ENCODE data around the gene ZNRF4. TPM values are rescaled to one million over a fixed set of nuclear protein-coding genes. Genes with fewer than 3 reads are reported as not detected.

Gene ZNRF4
- total RNA-seq, 1 experiment from 2014 or later, result not detected

GRCh38 chr19:5463959-5464358 is 8.7 kb downstream of the ZNRF4 start:
- Mint-ChIP-seq H3K27me3 (ENCODE audit: insufficient read depth, unreplicated experiment) (no peaks in the 10 kb centered on the region), H3K9me3 (ENCODE audit: unreplicated experiment) (peaks cover 9% of the 10 kb centered on the region), H3K4me3 (ENCODE audit: unreplicated experiment) (peak overlapping the region; percentile 21), H3K27ac (ENCODE audit: unreplicated experiment) (peak overlapping the region; percentile 48), H3K4me1 (ENCODE audit: low read depth, unreplicated experiment) (peaks cover 29% of the 10 kb centered on the region), H3K36me3 (ENCODE audit: insufficient read depth, unreplicated experiment) (no peaks in the 10 kb centered on the region)
- POLR2A ChIA-PET, result no interaction called here
- intact Hi-C loops (cut with micrococcal nuclease; ENCODE audit: unreplicated experiment), result no loop called here
- no peak for TF ChIP-seq CTCF (IDR thresholded peaks at IDR 0.05; ENCODE audit: insufficient read depth in 1 of 2, low read depth in 1 of 2, low read length in 1 of 2, severe bottlenecking in 1 of 2, unreplicated experiment in 1 of 2)
- peak; percentile 69 to 72 for DNase-seq
- H3K9me3 ChIP-seq, result 0 out of 2 replicates have a peak, but pooled peaks cover 5% of the 10 kb centered on the region
- H3K4me3 ChIP-seq (ENCODE audit: low read depth, low read length), result no peak overlapping the region
- H3K27me3 ChIP-seq (replicated peaks; ENCODE audit: control insufficient read depth, insufficient read depth, low read length), result no peaks in the 10 kb centered on the region
- CTCF ChIA-PET, result no interaction called here
- no TSS peak for BruUV-seq (replicated peaks)
- H3K4me1 ChIP-seq, result peaks cover 26% of the 10 kb centered on the region
- no peaks in the 10 kb centered on the region for H3K36me3 ChIP-seq (ENCODE audit: control insufficient read depth, insufficient read depth, low read length)

- Histone ChIP-seq H3K4me1 (peaks cover 40% of the 10 kb centered on the region), H3K36me3 (ENCODE audit: control insufficient read depth, insufficient read depth, low read length) (no peaks in the 10 kb centered on the region), H3K4me3 (ENCODE audit: low read depth, low read length) (no peak overlapping the region), H3K9me3 (0 out of 2 replicates have a peak, but pooled peaks cover 5% of the 10 kb centered on the region), H3K27me3 (replicated peaks; ENCODE audit: control insufficient read depth, insufficient read depth, low read length) (no peaks in the 10 kb centered on the region)
- Mint-ChIP-seq H3K4me3 (ENCODE audit: unreplicated experiment) (no peak overlapping the region), H3K36me3 (ENCODE audit: insufficient read depth, unreplicated experiment) (no peaks in the 10 kb centered on the region), H3K27me3 (ENCODE audit: insufficient read depth, unreplicated experiment) (no peaks in the 10 kb centered on the region), H3K9me3 (ENCODE audit: unreplicated experiment) (peaks cover 9% of the 10 kb centered on the region), H3K27ac (ENCODE audit: unreplicated experiment) (peak overlapping the region; percentile 58), H3K4me1 (ENCODE audit: low read depth, unreplicated experiment) (peaks cover 35% of the 10 kb centered on the region)
- POLR2A ChIA-PET, result no interaction called here
- CTCF ChIA-PET, result no interaction called here
- TF ChIP-seq CTCF (IDR thresholded peaks at IDR 0.05; ENCODE audit: insufficient read depth in 1 of 2, low read depth in 1 of 2, low read length in 1 of 2, severe bottlenecking in 1 of 2, unreplicated experiment in 1 of 2), result no peak
- no peak for DNase-seq
- intact Hi-C loops (cut with micrococcal nuclease; ENCODE audit: unreplicated experiment), result no loop called here
- BruUV-seq (replicated peaks), result no TSS peak
Measured at GRCh38 chr19:5466072-5466471, 10.9 kb downstream of the ZNRF4 start.

GRCh38 chr19:5466814-5467291 is 11.6 kb downstream of the ZNRF4 start:
- H3K4me3 ChIP-seq (ENCODE audit: low read depth, low read length), result no peak overlapping the region
- POLR2A ChIA-PET, result no interaction called here
- peaks cover 9% of the 10 kb centered on the region for H3K9me3 Mint-ChIP-seq (ENCODE audit: unreplicated experiment)
- BruUV-seq (replicated peaks), result no TSS peak
- no peaks in the 10 kb centered on the region for H3K27me3 Mint-ChIP-seq (ENCODE audit: insufficient read depth, unreplicated experiment)
- H3K4me3 Mint-ChIP-seq (ENCODE audit: unreplicated experiment), result no peak overlapping the region
- H3K36me3 Mint-ChIP-seq (ENCODE audit: insufficient read depth, unreplicated experiment), result no peaks in the 10 kb centered on the region
- CTCF ChIA-PET, result no interaction called here
- H3K27me3 ChIP-seq (replicated peaks; ENCODE audit: control insufficient read depth, insufficient read depth, low read length), result no peaks in the 10 kb centered on the region
- DNase-seq, result no peak
- peaks cover 45% of the 10 kb centered on the region for H3K4me1 ChIP-seq
- H3K9me3 ChIP-seq, result 0 out of 2 replicates have a peak, but pooled peaks cover 5% of the 10 kb centered on the region
- peak overlapping the region; percentile 58 for H3K27ac Mint-ChIP-seq (ENCODE audit: unreplicated experiment)
- intact Hi-C loops (cut with micrococcal nuclease; ENCODE audit: unreplicated experiment), result no loop called here
- no peak for TF ChIP-seq CTCF (IDR thresholded peaks at IDR 0.05; ENCODE audit: insufficient read depth in 1 of 2, low read depth in 1 of 2, low read length in 1 of 2, severe bottlenecking in 1 of 2, unreplicated experiment in 1 of 2)
- no peaks in the 10 kb centered on the region for H3K36me3 ChIP-seq (ENCODE audit: control insufficient read depth, insufficient read depth, low read length)
- H3K4me1 Mint-ChIP-seq (ENCODE audit: low read depth, unreplicated experiment), result peaks cover 35% of the 10 kb centered on the region

All from Caco-2 (cell line).